ENCODE data around the gene CCNJL.

CCNJL gene

GRCh38 chr5:160327818-160328217 lies 15.5 kb upstream of the CCNJL start:
- DNase-seq (ENCODE audit: extremely low read depth, low read depth), result no peak
- TF ChIP-seq, protein P1, sequence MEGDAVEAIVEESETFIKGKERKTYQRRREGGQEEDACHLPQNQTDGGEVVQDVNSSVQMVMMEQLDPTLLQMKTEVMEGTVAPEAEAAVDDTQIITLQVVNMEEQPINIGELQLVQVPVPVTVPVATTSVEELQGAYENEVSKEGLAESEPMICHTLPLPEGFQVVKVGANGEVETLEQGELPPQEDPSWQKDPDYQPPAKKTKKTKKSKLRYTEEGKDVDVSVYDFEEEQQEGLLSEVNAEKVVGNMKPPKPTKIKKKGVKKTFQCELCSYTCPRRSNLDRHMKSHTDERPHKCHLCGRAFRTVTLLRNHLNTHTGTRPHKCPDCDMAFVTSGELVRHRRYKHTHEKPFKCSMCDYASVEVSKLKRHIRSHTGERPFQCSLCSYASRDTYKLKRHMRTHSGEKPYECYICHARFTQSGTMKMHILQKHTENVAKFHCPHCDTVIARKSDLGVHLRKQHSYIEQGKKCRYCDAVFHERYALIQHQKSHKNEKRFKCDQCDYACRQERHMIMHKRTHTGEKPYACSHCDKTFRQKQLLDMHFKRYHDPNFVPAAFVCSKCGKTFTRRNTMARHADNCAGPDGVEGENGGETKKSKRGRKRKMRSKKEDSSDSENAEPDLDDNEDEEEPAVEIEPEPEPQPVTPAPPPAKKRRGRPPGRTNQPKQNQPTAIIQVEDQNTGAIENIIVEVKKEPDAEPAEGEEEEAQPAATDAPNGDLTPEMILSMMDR (IDR thresholded peaks at IDR 0.05; ENCODE audit: low read depth, low read length), result no peak

- no peak for DNase-seq (ENCODE audit: extremely low read depth, low read depth)
These were observed 14.6 kb upstream of the CCNJL start for GRCh38 chr5:160326981-160327380.

DNA sequence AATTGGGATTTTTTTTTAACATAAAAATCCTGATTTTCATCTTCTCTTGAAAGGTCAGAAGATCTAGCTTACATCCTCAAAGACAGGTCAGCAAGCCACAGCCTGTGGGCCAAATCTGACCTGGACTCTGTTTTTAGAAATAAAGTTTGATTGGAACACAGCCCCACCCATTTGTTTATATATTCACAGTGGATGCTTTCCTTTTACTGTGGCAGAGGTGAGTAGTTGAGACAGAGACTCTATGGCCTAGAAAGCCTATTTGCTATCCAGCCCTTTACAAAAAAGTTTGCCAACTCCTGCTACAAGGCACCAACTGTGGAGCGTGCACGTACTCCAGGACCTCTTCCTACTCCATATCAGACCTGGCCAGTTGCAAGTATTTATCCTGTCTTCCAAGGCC lies 13.4 kb upstream of the CCNJL start:
- DNase-seq (ENCODE audit: extremely low read depth, low read depth), result no peak
- TF ChIP-seq, protein P1 (IDR thresholded peaks at IDR 0.05; ENCODE audit: low read depth, low read length), result no peak

More at GRCh38 chr5:160326981-160327380, 14.6 kb upstream of the CCNJL start:
- TF ChIP-seq, protein P1 (IDR thresholded peaks at IDR 0.05; ENCODE audit: low read depth, low read length), result no peak

- no peak for DNase-seq (ENCODE audit: extremely low read depth, low read depth)
- TF ChIP-seq, protein P1 (IDR thresholded peaks at IDR 0.05; ENCODE audit: low read depth, low read length), result no peak
These were observed 12.5 kb upstream of the CCNJL start for GRCh38 chr5:160324886-160325285.

DNA sequence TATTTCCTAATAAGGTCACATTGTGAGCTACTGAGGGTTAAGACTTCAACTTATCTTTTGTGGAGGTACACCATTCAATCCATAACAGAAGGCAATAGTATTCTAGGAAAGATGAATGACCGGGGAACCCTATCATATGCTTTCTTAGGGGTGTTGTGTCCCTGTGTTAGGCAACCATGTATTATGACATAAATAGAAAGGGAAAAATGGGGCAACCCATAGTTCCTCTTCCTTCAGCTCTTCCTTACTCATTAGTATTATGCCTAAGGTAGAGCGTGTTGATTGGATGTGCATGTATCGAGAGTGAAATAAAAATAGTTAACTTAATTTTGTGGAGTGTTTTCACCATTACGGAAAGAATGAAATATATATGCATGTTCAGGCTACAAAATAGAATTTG lies 6.0 kb upstream of the CCNJL start:
- DNase-seq (ENCODE audit: extremely low read depth, low read depth), result no peak
- TF ChIP-seq, protein P1 (IDR thresholded peaks at IDR 0.05; ENCODE audit: low read depth, low read length), result no peak

GRCh38 chr5:160317434-160317833 lies 5.1 kb upstream of the CCNJL start:
- TF ChIP-seq, protein P1 (IDR thresholded peaks at IDR 0.05; ENCODE audit: low read depth, low read length), result no peak
- DNase-seq (ENCODE audit: extremely low read depth, low read depth), result no peak

GRCh38 chr5:160315968-160316367 lies 3.6 kb upstream of the CCNJL start:
- DNase-seq (ENCODE audit: extremely low read depth, low read depth), result no peak

More at GRCh38 chr5:160315968-160316367, 3.6 kb upstream of the CCNJL start:
- TF ChIP-seq, protein P1 (IDR thresholded peaks at IDR 0.05; ENCODE audit: low read depth, low read length), result no peak
